ENCODE data around the gene PIGR. TPM values are rescaled to one million over a fixed set of nuclear protein-coding genes. Genes with fewer than 3 reads are reported as not detected.

PIGR gene
- total and polyA plus RNA-seq, 9 of the 15 experiments (the other 6 are each of a cell fraction or from before 2014, with no cell fraction given): 0.01 to 1.5 (median 0.03) TPM; not detected in 4

GRCh38 chr1:206902702-206903101, 43.6 kb downstream of the PIGR start:
- H3K4me2 ChIP-seq (ENCODE audit: insufficient read depth, low read length): no peak overlapping the region
- no peak overlapping the region for H3K27ac ChIP-seq (ENCODE audit: extremely low read depth, low read depth, low read length)
- DNase-seq (ENCODE audit: extremely low read depth in 1 of 4, low spot score in 3 of 4) (no peak), ATAC-seq (no peak), FAIRE-seq (no peak)
- peaks cover 4 to 7% of the 10 kb centered on the region in 2 experiments; a peak in 3 of 5 replicates for H3K4me1 ChIP-seq (replicated peaks in 1 of 2; ENCODE audit: control insufficient read depth in 2 of 2, insufficient read depth in 2 of 2, low read length in 2 of 2)
- no peaks in the 10 kb centered on the region for H3K36me3 ChIP-seq (ENCODE audit: control insufficient read depth, insufficient read depth, low read length)
- in situ Hi-C loops (cut with MboI): loop anchor here (25.0 kb wide), 1 partner anchor 290 kb away; the partner anchor contains the start of gene EIF2D
- H4K20me1 ChIP-seq (replicated peaks; ENCODE audit: control insufficient read depth, insufficient read depth, low read length): no peaks in the 10 kb centered on the region
- intact Hi-C loops (cut with micrococcal nuclease): no loop called here
- H3K27me3 ChIP-seq (ENCODE audit: control insufficient read depth in 2 of 2, insufficient read depth in 2 of 2, low read length in 2 of 2): peaks cover 19 to 53% of the 10 kb centered on the region in 2 experiments
- H3K9me3 ChIP-seq (replicated peaks; ENCODE audit: control insufficient read depth, insufficient read depth, low read depth, low read length): no peaks in the 10 kb centered on the region
- BruUV-seq (replicated peaks): no TSS peak
- no peaks in the 10 kb centered on the region for H3K9me1 ChIP-seq (ENCODE audit: control insufficient read depth, insufficient read depth, low read length)
- CTCF ChIA-PET (ENCODE audit: low intra/inter-chr PET ratio): no interaction called here
- no peaks in the 10 kb centered on the region for H3K79me2 ChIP-seq (ENCODE audit: control insufficient read depth, insufficient read depth, low read length)
- H3K4me3 ChIP-seq: no peak overlapping the region
- 0% methylated on average over 1 of the region's 1 CpG for WGBS (ENCODE audit: insufficient coverage, low coverage, missing lambda C conversion rate)
- POLR2A ChIA-PET: interaction anchor here (1.0 kb wide), 1 partner anchor 42 kb away, joined by 4 read pairs; no protein-coding TSS in a partner anchor
- no peak overlapping the region for H3K9ac ChIP-seq (ENCODE audit: insufficient read depth in 1 of 2, low read depth in 2 of 2, low read length in 2 of 2)
- H2AFZ ChIP-seq (ENCODE audit: low read depth, low read length): no peak overlapping the region
- TF ChIP-seq RHOXF2B (CRISPR knock-in tag; conservative IDR thresholded peaks at IDR 0.05) (no peak), SMAD1 (IDR thresholded peaks at IDR 0.05; ENCODE audit: low read depth, low read length, partially characterized antibody) (no peak), DPF2 (IDR thresholded peaks at IDR 0.05) (no peak), GTF3C2 (IDR thresholded peaks at IDR 0.05; ENCODE audit: borderline replicate concordance, extremely low read depth, insufficient read length) (no peak), RBM22 (IDR thresholded peaks at IDR 0.05; ENCODE audit: low read depth, low read length, poor library complexity, severe bottlenecking) (no peak), PATZ1 (CRISPR knock-in tag; IDR thresholded peaks at IDR 0.05; ENCODE audit: borderline replicate concordance) (no peak), FUS (optimal IDR thresholded peaks at IDR 0.05; ENCODE audit: low read depth, low read length) (no peak), NFXL1 (CRISPR knock-in tag; IDR thresholded peaks at IDR 0.05) (no peak), DLX4 (CRISPR knock-in tag; IDR thresholded peaks at IDR 0.05) (no peak), THAP7 (CRISPR knock-in tag; IDR thresholded peaks at IDR 0.05) (no peak), PKNOX1 (IDR thresholded peaks at IDR 0.05) (no peak), HMG20B (CRISPR knock-in tag; IDR thresholded peaks at IDR 0.05) (no peak), PREB (CRISPR knock-in tag; IDR thresholded peaks at IDR 0.05) (no peak), CCNT2 (IDR thresholded peaks at IDR 0.05; ENCODE audit: borderline replicate concordance, extremely low read depth, insufficient read length, low read depth, low read length) (no peak), ZNF3 (CRISPR knock-in tag; IDR thresholded peaks at IDR 0.05) (no peak)
